Lung (tissue), 12 donors: ENCODE data around the gene CBX3. TPM values are rescaled to one million over a fixed set of nuclear protein-coding genes. Genes with fewer than 3 reads are reported as not detected.

Experiments
- ATAC-seq: fragments of 200-7000 bp; cut with Tn5 transposase; one replicate; pipeline ENCODE4 v1.9.1; 2020; ENCODE audit warnings: moderate number of reproducible peaks; ENCODE audit not compliant: insufficient read depth, low FRiP score
- DNase-seq, 3 donors: peaks; one replicate each; pipeline ENCODE4 v3.0.0-alpha.2; 2013 to 2017
- H3K27ac ChIP-seq, 2 donors: one replicate each; pipeline ENCODE4 v1.5.1; 2013; ENCODE audit warnings: mild to moderate bottlenecking in 2 of 2, moderate library complexity in 2 of 2, control low read depth in 1 of 2, inconsistent platforms in 1 of 2, low read depth in 1 of 2, low read length in 1 of 2
- H3K27me3 ChIP-seq, 3 donors: one replicate each; pipeline ENCODE4 v1.5.1; 2013; ENCODE audit warnings: low read length in 2 of 3; ENCODE audit not compliant: control insufficient read depth in 3 of 3, insufficient read depth in 3 of 3
- H3K36me3 ChIP-seq, 4 donors: one replicate each; pipeline ENCODE4 v1.5.1; 2013; ENCODE audit warnings: low read length in 4 of 4, mild to moderate bottlenecking in 1 of 4, moderate library complexity in 1 of 4; ENCODE audit not compliant: control insufficient read depth in 4 of 4, insufficient read depth in 4 of 4
- H3K4me1 ChIP-seq, 5 donors: one replicate each; pipeline ENCODE4 v1.5.1; 2013; ENCODE audit warnings: low read length in 5 of 5, mild to moderate bottlenecking in 2 of 5, moderate library complexity in 1 of 5; ENCODE audit not compliant: control insufficient read depth in 5 of 5, insufficient read depth in 5 of 5
- H3K4me3 ChIP-seq: one replicate; pipeline ENCODE4 v1.5.1; 2013; ENCODE audit warnings: mild to moderate bottlenecking, control low read depth, moderate library complexity
- H3K9ac ChIP-seq, 2 donors: one replicate each; pipeline ENCODE4 v1.5.1; 2013; ENCODE audit warnings: low read length in 2 of 2, control low read depth in 1 of 2; ENCODE audit not compliant: insufficient read depth in 1 of 2
- H3K9me3 ChIP-seq, 4 donors: one replicate each; pipeline ENCODE4 v1.5.1; 2013; ENCODE audit warnings: low read length in 3 of 4, mild to moderate bottlenecking in 1 of 4, moderate library complexity in 1 of 4; ENCODE audit not compliant: control insufficient read depth in 4 of 4, insufficient read depth in 3 of 4
- CTCF ChIP-seq: IDR thresholded peaks from 2 replicates; pipeline ENCODE4 v1.5.1; 2012; ENCODE audit warnings: mild to moderate bottlenecking; ENCODE audit errors: control extremely low read depth, extremely low read depth
- WGBS, 2 donors: extraction: QIAGEN DNeasy Blood & Tissue Kit; methylation state at CpG; one replicate each; pipeline ENCODE4 v1.1.7; 2013; 5-methylcytosine and 5-hydroxymethylcytosine counted together
- polyA plus RNA-seq, 2 donors: library from polyadenylated mRNA; stranded (reverse); fragments of 200-250 nt; gene quantifications; one replicate each; pipeline ENCODE4 v1.2.1, GENCODE V29; 2013
- total RNA-seq, 2 donors: library from RNA; depleted of rRNA in 1 of 2; stranded (reverse); fragments of >200 nt in 1 of 2; gene quantifications; one replicate each; pipeline ENCODE4 v1.2.1, GENCODE V29; 2014 to 2021
- donor health status: control.
- donor health status: control.
- donor health status: Bipolar disorder and iron deficiency.
- donor health status: healthy.
- donor health status: DM: yes; HTN: yes; CAD: no.

The CBX3 gene
- total and polyA plus RNA-seq, 4 donors, result 77.7 to 136 (median 94.9) TPM

DNA sequence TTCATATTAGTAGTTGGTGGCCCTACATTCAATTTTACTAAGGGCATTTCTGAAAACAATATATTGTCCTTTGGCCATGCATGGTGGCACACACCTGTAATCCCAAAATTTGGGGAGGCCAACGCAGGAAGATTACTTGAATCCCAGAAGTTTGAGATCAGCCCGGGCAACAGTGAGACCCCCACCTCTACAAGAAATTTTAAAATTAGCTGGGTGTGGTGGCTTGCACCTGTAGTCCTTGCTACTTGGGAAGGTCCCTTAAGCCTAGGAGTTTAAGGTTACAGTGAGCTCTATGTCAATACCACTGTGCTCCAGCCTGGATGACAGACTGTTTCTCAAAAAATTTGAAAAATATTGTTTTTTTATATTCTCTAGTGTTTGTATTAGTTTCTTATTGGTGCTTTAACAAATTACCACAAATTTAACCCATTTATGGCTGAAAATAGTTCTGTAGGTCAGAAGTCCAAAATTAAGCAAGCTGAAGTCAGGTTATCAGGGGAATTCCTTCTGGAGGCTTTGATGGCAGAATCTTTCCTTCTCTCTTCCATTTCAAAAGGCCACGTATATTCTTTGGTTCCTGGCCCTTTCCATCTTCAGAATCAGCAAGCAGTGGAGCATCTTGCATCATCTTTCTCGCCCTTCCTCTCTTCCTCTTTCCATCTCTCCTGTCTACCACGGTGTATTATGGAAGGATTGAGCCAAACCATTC, 12.4 kb downstream of the CBX3 start:
- Histone ChIP-seq H3K27me3 (no peaks in the 10 kb centered on the region), H3K27ac (no peak overlapping the region), H3K4me1 (no peaks in the 10 kb centered on the region), H3K36me3 (peaks cover 11 to 22% (median 18%) of the 10 kb centered on the region in 4 donors), H3K4me3 (no peak overlapping the region), H3K9me3 (no peaks in the 10 kb centered on the region), H3K9ac (no peak overlapping the region)
- DNase-seq, result no peak
- no peak for TF ChIP-seq CTCF
- no peak for ATAC-seq
- 57 to 72% methylated on average over 5 of the region's 5 CpGs for WGBS, 2 donors

- WGBS, 2 donors, result 48 to 67% methylated on average over 2 of the region's 2 CpGs
- no peaks in the 10 kb centered on the region for H3K4me1 ChIP-seq
- H3K27ac ChIP-seq, result no peak overlapping the region
- H3K9me3 ChIP-seq, result no peaks in the 10 kb centered on the region
- H3K27me3 ChIP-seq, result no peaks in the 10 kb centered on the region
- no peak overlapping the region for H3K9ac ChIP-seq
- DNase-seq (no peak), ATAC-seq (no peak)
- TF ChIP-seq CTCF, result no peak
- H3K36me3 ChIP-seq, result peaks cover 0 to 11% (median 1%) of the 10 kb centered on the region in 4 donors
- no peak overlapping the region for H3K4me3 ChIP-seq
Measured at GRCh38 chr7:26216049-26216448, 14.5 kb downstream of the CBX3 start.

DNA sequence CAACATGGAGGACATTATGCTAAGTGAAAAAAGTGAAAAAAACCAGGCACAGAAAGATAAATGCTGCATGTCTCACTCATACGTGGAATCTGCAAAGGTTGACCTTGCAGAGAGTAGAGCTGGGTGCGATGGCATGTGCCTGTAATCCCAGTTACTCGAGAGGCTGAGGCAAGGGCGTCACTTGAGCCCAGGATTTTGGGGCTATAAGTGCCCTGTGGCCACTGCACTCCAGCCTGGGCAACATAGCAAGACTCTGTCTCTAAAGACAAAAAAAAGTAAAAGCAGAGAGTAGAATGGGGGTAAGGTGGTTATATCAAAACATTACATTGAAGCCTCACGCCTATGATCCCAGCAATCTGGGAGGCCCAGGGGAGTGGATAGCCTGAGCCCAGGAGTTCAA, 22.8 kb downstream of the CBX3 start:
- Histone ChIP-seq H3K27me3 (no peaks in the 10 kb centered on the region), H3K9me3 (no peaks in the 10 kb centered on the region), H3K4me1 (no peaks in the 10 kb centered on the region), H3K36me3 (no peaks in the 10 kb centered on the region), H3K4me3 (no peak overlapping the region), H3K9ac (no peak overlapping the region), H3K27ac (no peak overlapping the region)
- TF ChIP-seq CTCF, result no peak
- 79 to 95% methylated on average over 5 of the region's 5 CpGs for WGBS, 2 donors
- DNase-seq (no peak), ATAC-seq (no peak)

DNA sequence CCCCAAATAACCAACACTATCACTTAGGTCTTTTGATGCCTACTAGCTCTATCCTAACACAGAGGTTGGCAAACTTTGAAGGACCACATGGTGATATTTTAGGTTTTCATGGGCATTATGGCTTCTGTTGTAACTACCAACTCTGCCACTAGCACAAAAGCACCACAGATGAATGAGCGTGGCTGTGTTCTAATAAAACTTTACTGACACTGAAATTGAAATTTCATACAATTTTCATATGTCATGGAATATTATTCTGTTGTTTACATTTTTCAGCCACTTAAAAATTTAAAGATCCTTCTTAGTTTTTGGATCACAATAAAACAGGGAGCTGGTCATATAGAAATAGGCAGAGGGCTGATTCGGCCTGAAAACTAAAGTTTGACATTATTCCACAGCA, 26.4 kb downstream of the CBX3 start:
- H3K4me3 ChIP-seq, result no peak overlapping the region
- H3K9me3 ChIP-seq, result no peaks in the 10 kb centered on the region
- H3K9ac ChIP-seq, result no peak overlapping the region
- 95 to 96% methylated on average over 2 of the region's 2 CpGs for WGBS, 2 donors
- ATAC-seq (no peak), DNase-seq (no peak)
- TF ChIP-seq CTCF, result no peak
- no peak overlapping the region for H3K27ac ChIP-seq
- no peaks in the 10 kb centered on the region for H3K4me1 ChIP-seq
- H3K27me3 ChIP-seq, result no peaks in the 10 kb centered on the region
- no peaks in the 10 kb centered on the region for H3K36me3 ChIP-seq
